ENCODE data around the gene ZBTB32.

ZBTB32 gene

GRCh38 chr19:35746531-35746930 is 42.2 kb downstream of the ZBTB32 start:
- peak overlapping the region; percentile 90 for H3K4me3 ChIP-seq (ENCODE audit: low read depth, low read length)
- no peak for TF ChIP-seq CTCF (IDR thresholded peaks at IDR 0.05; ENCODE audit: insufficient read depth, low read depth, low read length, missing control alignments)
- DNase-seq (ENCODE audit: low read depth) = no peak

- H3K4me3 ChIP-seq (ENCODE audit: low read depth, low read length) = peak within 1 kb of the TSS; percentile 95
- no peak for TF ChIP-seq CTCF (IDR thresholded peaks at IDR 0.05; ENCODE audit: insufficient read depth, low read depth, low read length, missing control alignments)
- DNase-seq (ENCODE audit: low read depth) = peak; percentile 99
Observed at GRCh38 chr19:35748106-35749020, 44.0 kb downstream of the ZBTB32 start, which contains the start of gene LIN37. TSS of gene LIN37 (plus strand) at chr19:35748576. CDS start at chr19:35748725, 149 bp downstream.

- no peak overlapping the region for H3K4me3 ChIP-seq (ENCODE audit: low read depth, low read length)
- no peak for TF ChIP-seq CTCF (IDR thresholded peaks at IDR 0.05; ENCODE audit: insufficient read depth, low read depth, low read length, missing control alignments)
- no peak for DNase-seq (ENCODE audit: low read depth)
Observed at GRCh38 chr19:35750167-35750566, 45.8 kb downstream of the ZBTB32 start.

- TF ChIP-seq CTCF (IDR thresholded peaks at IDR 0.05; ENCODE audit: insufficient read depth, low read depth, low read length, missing control alignments) = no peak
- DNase-seq (ENCODE audit: low read depth) = no peak
- H3K4me3 ChIP-seq (ENCODE audit: low read depth, low read length) = no peak overlapping the region
Observed at GRCh38 chr19:35751839-35752745, 47.7 kb downstream of the ZBTB32 start.

GRCh38 chr19:35752746-35753350 is 48.5 kb downstream of the ZBTB32 start:
- no peak overlapping the region for H3K4me3 ChIP-seq (ENCODE audit: low read depth, low read length)

More at GRCh38 chr19:35752746-35753350, 48.5 kb downstream of the ZBTB32 start:
- DNase-seq (ENCODE audit: low read depth) = no peak
- TF ChIP-seq CTCF (IDR thresholded peaks at IDR 0.05; ENCODE audit: insufficient read depth, low read depth, low read length, missing control alignments) = no peak
